NCI-H526 (cell line): ENCODE results near the gene ATXN2.
"Not testable (repeated sequence)": the region's sequence is repeated elsewhere in the genome, so short reads cannot be mapped to it uniquely, and the experiment has no call there.

Source experiments
- DNase-seq, 2 experiments: peaks; one replicate each; lab custom pipeline; 2025; lab: John Stamatoyannopoulos, UW

Gene ATXN2

DNA sequence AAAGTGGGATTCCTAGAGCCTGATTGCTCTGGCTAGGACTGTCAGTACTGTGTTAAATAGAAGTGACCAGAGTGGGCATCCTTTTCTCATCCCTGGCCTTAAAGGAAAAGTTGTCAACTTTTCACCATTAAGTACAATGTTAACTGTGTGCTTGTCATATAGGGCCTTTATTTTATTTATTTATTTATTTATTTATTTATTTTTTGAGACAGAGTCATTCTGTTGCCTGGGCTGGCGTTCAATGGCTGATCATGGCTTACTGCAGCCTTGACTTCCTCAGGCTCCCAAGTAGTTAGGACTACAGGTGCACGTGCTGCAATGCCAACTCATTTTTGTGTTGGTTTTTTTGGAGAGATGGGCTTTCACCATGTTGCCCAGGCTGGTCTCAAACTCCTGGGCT lies 181.8 kb downstream of the ATXN2 start:
- DNase-seq = no peak

- DNase-seq = no peak
These were observed 184.3 kb downstream of the ATXN2 start for GRCh38 chr12:111414711-111415252.

- no peak for DNase-seq
These were observed 185.6 kb downstream of the ATXN2 start for GRCh38 chr12:111413442-111414086.

GRCh38 chr12:111412830-111413441 lies 186.2 kb downstream of the ATXN2 start:
- no peak for DNase-seq

DNA sequence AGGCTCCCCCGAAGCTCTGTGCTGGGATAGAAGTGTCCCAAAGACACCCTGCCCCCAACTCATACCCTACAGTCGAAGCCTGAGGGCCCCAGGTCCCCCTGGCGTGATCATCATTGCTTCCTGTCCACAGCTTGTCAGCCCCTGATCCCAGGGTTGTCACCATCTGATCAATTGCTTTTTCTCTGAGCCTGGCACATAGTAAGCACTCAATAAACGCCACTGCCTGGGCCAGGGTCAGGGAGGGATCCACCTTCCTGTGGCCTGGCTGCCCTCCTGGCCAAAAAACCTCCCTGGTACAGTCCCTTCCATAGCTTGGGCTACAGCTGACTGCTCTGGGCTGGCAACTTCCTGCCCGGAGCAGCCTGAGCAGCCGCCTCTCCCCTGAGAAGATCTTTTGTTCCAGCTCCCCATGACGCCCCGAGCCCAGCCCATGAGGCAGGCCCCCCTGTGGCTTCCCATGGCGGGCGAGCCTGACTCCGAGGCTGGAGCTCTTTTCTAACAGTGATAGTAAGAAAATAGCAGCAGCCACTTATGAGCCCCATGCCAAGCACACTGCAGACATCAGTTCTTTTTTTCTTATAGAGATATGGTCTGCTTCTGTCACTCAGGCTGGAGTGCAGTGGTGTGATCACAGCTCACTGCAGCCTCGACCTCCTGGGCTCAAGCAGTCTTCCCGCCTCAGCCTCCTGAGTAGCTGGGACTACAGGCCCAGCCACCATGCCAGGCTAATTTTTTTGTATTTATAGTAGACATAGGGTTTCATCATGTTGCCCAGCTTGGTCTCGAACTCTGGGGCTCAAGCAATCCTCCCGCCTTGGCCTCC lies 186.9 kb downstream of the ATXN2 start:
- no peak for DNase-seq

DNA sequence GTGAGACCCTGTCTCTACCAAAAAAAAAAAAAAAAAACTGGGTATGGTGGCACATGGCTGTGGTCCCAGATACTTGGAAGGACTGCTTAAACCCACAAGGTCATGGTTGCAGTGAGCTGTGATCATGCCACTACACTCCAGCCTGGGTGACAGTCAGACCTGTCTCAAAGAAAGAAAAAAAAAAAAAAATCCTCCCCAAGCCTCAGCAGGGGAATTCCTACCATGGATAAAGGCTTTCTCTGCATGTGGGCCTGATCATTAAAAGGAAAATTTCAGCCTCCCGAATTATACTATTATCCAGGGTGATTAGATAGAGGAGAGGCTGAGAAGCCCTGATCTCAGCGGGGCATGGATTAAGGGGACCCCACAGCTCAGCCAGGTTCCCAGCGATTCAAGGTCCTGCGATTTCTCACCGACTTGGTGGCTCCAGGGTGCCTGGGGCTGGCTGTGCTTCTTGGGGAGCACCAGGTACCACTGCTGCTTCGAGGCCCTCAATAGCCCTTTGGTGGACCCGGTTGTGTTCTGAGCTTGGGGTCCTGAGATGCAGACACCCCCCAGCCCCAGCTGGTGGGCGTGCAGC lies 187.8 kb downstream of the ATXN2 start:
- DNase-seq = no peak

GRCh38 chr12:111410431-111411184 lies 188.5 kb downstream of the ATXN2 start:
- DNase-seq = no peak

DNA sequence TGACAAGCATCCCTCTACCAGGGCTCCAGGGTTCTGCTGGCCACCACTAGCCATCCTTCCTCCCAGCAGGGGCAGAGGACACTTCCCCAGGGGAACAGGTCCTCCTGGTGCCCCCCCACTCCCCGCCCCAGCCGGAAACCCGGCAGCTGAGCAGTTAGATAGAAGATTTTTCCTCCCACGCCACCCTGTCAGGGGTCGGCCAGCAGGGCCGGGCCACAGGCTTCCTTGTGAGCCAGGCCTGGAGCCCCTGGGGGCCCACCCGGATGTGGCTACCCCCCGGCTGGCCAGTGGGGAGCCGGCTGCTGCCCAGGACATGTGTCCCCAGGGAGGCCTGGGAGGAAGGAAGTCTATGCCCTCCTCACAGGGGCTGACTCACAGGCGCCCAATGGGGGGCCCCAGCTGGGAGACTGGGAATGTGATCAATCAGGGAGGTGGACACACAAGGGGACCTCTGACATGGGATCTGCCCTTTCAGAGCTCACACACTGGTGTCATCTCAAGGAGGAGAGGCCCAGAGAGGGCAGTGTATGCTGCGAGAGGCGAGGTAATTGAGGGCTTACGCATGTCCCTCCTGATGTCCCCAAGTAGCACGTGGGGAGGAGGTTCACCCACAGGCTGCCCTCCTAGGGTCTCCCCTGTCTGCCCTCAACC lies 189.2 kb downstream of the ATXN2 start:
- no peak for DNase-seq

GRCh38 chr12:111409403-111409779 lies 189.7 kb downstream of the ATXN2 start:
- DNase-seq = no peak

DNA sequence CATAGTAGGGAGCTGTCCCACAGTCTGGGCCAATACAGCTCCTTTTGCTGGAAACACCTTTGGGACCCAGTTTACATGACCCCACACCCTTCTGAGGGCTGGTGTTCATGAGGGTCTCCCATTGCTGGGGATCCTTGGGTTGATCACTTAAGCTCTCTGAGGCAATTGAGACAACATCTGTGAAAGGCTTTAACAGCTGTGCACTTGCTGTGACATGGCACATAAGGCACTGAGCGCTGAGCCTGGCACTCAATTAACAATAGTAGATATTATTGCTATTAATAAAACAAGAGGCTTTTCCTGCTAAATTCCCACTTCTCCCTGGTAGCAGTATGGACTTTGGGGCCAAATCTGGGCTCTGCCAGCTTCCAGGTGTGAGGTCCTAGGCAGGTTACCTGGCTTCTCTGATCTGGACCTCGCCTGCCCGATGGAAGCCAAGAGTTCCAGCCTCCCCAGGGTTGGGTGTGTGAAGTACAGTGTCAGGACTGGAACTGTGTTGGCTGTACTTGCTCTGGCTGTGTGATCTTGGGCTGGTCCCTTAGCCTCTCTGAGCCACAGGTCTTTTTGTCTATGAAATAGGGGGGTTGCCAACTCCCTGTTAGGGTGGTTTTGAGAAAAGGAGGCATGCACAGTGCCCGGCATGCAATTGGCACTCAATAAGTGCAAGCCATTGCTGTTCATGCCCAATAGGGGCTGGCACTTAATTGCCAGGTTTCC lies 190.3 kb downstream of the ATXN2 start:
- no peak for DNase-seq

DNA sequence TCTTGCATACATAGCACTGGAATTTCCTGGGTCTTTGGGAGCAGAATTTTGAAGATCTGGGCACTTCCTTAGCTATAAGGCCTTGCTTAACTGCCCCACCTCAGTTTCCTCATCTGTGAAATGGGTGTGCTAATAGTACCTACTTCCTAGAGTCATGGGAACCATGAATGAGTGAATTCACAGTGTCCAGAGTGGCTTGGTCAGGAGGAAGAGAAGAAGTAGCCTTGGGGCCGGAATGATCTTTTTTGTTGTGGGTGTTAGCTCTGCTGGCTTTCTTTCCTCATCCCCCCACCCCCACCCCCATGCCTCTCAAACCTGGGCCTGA lies 191.0 kb downstream of the ATXN2 start:
- no peak for DNase-seq

- peak in 1 of 2 experiments; percentile 37 for DNase-seq
These were observed 191.6 kb downstream of the ATXN2 start for GRCh38 chr12:111407377-111408115.

GRCh38 chr12:111406474-111407376 lies 192.4 kb downstream of the ATXN2 start:
- no peak for DNase-seq

DNA sequence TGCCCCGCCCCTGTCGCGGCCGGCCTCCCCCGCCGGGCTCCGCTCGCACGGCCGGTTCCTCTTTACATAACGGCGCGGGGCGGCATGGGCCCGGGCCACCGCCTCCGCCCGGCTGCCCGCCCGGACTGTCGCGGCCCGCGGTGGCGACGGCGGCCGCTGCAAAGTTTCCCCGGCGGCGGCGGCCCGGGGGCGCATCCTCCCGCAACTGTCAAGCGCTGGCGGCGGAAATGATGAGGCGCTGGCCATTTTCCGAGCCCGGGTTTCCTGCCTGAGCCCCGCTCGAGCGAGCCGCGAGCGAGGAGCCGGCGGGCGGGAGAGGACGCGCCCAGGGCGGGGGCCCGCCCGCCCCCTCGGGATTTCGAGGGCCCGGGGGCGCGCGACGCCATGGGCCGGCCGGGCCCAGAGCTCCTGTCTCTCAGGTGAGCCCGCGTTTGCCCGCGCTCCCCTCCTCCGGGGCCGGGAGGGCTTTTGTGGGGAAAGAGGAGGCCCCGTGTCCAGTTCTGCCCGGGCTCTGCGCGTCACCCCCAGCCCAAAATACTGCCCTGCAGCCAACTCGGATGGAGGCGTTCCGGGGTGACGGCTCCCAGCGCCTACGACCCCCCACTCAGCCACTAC lies 193.1 kb downstream of the ATXN2 start, which contains the start of gene SH2B3:
TSS of gene SH2B3 (plus strand) at position 65 of the 615 bp plus-strand sequence. CDS start 12,223 bp downstream, outside the sequence.
- DNase-seq = no peak

DNA sequence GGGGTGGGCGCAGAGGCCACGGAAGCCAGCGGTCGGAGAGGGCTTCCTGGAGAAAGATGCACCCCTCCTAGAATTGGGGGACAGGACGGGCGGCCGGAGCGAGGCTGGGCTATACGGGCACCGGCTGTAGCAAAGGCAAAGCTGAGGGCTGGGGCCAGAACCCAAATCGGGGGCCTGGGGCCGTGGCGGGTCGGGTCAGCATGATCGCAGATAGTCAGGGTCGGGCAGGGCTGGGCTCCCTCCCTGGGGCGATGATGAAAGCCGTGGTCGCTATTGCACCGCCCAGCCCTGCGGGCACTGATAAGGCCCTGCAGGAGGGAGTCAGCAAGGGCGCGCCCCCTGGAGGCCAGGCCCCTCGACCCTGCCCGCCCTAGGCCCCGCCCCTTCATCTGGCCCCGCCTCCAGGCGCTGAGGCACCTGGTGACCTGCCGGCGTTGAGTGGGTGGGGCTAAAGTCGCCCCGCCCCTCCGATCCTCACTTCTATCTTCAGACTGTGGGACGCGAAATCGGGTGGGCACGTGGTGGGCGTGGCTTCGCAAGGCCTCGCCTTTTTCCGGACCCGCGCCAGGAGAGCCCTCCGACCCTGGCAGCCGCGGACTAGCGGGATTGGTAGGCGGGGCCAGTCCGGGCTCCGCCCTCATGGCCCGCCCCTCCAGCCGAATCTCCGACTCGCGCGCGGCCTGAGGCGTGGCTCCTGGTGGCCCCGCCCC lies 193.8 kb downstream of the ATXN2 start:
- peak; percentile 90 to 97 for DNase-seq

- DNase-seq = peak in 1 of 2 experiments; percentile 27
These were observed 194.6 kb downstream of the ATXN2 start for GRCh38 chr12:111404362-111405148.

DNA sequence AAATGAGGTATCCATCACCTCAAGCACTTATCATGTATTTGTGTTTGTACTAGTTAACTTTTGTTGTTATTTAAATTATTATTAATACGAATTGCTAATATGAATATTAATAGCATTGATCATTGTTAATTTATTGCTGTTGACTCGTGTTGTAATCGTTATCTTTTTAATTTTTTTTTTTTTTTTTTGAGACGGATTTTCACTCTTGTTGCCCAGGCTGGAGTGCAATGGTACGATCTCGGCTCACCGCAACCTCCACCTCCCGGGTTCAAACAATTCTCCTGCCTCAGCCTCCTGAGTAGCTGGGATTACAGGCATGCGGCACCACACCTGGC lies 196.7 kb downstream of the ATXN2 start:
- not testable (repeated sequence) for DNase-seq
